Adrenal gland (tissue), 5 donors: ENCODE results near the gene MPDZ.

Experiments
- CTCF ChIP-seq, 6 experiments: fragments of 450-650 bp in 4 of 6; fragments of 200-600 bp in 2 of 6; sonication (generic) in 1 of 6; IDR thresholded peaks; 1 replicate in 5 of 6; 2 replicates in 1 of 6; pipeline versions ENCODE4 v1.5.1 to v1.8.0; 2016 to 2021; ENCODE audit warnings: antibody characterized with exemption in 6 of 6, mild to moderate bottlenecking in 2 of 6, moderate library complexity in 1 of 6
- POLR2A ChIP-seq, 2 donors: fragments of 450-650 bp; IDR thresholded peaks; one replicate each; pipeline ENCODE4 v1.6.1; 2017; ENCODE audit warnings: antibody characterized with exemption in 2 of 2, mild to moderate bottlenecking in 2 of 2, moderate library complexity in 1 of 2
- donor health status: DM: no; HTN: no; CAD: no.

DNA sequence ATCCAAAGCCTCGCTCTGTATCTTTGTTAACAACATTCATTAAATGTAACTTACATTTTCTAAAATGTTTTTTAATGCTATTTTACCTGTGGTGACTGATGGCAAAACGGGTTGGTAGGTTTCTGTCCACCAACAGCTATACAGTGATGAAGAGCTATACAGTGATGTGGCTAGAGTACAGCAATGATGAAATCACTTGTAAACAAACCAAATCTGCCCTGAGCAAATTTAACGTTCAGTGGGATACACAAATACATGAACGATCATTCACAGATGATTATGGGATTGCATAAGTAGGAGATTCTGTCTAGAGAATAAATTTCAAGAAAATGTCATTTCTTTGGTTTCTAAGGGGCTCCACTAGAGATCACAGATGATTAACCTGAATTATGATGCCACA, 132.7 kb downstream of the MPDZ start:
- TF ChIP-seq CTCF (IDR thresholded peaks at IDR 0.05) (no peak), POLR2A (IDR thresholded peaks at IDR 0.05) (no peak)
